ENCODE measurements around the gene TMEM11.

Gene TMEM11

GRCh38 chr17:21161498-21162393, 52.2 kb downstream of the TMEM11 start:
- DNase-seq (ENCODE audit: low spot score): no peak

- DNase-seq (ENCODE audit: low spot score): no peak
Observed at GRCh38 chr17:21160401-21160800, 53.6 kb downstream of the TMEM11 start.

GRCh38 chr17:21157586-21158370, 56.2 kb downstream of the TMEM11 start:
- no peak for DNase-seq (ENCODE audit: low spot score)

- no peak for DNase-seq (ENCODE audit: low spot score)
Observed at GRCh38 chr17:21152731-21153130, 61.2 kb downstream of the TMEM11 start.

GRCh38 chr17:21149621-21150020, 64.3 kb downstream of the TMEM11 start:
- DNase-seq (ENCODE audit: low spot score): no peak
